ENCODE data around the gene PPP1CA.
A peak's percentile ranks its signal among the peaks of the same experiment; 100 is the strongest.

DNA sequence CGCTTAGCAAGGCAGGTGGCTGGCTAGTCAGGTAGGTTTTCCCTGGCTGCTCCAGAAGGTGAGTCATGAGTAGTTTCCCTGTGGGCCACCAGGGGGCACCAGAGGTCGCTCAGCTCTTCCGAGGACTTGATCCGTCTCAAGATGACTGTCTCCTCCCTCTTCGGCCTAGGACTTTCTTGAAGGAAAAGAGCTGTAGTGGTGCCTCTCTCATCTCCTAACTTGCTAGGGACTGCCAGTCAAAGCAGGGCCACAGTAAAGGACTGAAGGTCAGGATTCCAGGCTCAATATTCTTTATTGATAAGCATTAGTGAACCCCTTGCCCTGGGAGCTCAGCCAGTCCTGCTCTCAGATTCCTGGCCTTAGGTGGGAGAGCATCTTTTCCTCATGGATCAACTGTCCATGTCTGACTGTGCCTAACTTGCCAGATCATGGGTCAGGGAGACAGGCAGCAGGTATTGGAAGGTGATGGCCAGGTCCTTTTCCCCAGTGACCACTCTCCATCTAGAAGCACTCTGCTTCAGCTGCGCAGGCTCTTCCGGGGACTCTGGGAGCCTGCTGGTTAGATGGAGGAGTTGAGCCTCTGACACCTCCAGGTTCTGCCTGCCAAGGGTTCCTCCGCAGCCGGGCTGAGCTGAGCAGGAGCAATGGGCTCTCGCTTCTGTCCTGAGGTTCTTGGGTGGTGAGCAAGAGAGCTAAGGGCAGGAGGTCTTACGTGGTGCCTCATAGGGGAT lies 50.2 kb downstream of the PPP1CA start:
- TF ChIP-seq CTCF (IDR thresholded peaks at IDR 0.05) = peak; percentile 90 to 98 (median 96)
- TF ChIP-seq POLR2A (IDR thresholded peaks at IDR 0.05) = no peak
